NCI-H2029 (cell line): ENCODE data around the gene MCM7.

ENCODE experiments used
- DNase-seq: peaks from one replicate; lab custom pipeline; 2025; lab: John Stamatoyannopoulos, UW

MCM7 gene

DNA sequence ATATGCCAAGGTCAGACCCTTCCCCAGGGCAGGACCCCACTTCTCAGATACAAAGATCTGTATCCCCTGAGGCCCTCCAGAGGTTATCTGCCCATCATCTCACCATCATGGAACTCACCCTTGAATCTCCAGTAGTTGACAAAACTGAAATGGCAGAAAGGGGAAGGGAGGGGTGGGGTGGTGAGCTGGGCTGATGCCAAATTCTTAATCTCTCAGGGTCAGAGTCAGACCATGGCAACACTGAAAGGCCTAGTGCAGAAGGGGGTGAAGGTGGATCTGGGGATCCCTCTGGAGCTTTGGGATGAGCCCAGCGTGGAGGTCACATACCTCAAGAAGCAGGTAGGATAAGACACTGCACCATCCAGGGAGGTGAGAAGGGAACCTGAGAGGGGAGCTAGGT is 21.4 kb upstream of the MCM7 start:
- DNase-seq, result no peak

DNA sequence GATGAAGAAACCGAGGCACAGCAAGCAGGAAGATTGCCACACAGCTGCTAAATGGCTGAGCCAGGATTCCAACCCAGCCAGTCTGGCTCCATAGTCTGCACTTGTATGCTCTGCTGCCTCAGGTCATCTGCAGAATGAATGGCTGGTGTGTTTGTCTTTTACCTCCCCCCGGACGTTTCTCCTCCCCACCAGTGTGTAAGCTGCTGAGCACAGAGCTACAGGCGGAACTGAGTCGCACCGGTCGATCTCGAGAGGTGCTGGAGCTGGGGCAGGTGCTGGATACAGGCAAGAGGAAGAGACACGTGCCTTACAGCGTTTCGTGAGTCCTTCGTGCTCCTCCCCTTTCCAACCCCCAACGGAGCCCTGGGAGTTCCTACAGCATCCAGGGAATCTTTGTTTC is 20.9 kb upstream of the MCM7 start:
- peak; percentile 98 for DNase-seq

DNA sequence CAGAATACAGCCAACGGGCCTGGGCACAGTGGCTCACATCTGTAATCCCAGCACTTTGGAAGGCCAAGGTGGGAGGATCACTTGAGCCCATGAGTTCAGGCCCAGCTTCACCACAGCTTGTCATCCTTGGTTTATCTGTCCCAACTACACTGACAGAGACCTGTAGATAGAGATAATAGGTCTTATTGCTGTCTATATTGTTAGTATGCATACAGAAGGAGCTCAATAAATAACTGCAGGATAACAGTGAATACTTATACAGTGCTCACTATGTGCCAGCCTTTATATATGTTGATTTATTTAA is 19.5 kb upstream of the MCM7 start:
- no peak for DNase-seq

DNA sequence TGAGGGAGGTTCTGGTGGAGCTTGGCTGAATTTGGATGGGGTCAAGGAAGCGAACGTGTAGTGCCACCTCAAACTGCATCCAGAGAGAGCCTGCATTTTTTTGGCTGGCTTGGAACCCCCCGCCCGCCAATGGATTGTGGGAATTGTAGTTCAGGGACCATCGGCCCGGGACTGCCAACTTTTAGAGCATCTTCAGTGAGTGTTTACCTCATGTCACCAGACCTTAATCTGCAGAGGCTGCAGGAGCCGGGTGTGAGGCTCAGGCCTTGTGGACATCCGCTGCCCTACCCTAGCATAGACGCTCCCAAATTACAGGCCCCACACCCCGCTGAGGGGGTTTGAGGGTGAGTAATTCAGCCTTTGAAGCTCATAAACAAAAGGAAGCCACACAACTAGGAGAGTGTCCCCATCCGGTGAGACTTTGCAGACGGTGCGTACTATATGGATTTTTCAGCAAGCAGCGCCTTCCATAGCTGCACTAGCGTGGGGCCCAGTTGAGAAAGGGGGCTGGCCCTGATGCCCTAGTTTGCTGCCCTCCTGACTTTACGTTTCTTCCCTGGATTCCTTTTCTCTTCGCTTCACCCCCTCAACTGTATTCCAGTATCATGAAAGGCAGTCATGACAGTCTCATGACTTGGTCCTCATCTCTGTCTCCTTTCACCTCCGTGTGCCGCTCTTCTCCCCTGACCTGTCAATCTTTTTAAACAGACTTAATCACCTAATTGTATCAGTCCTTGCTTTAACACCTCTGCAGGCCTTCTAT is 19.0 kb upstream of the MCM7 start:
- DNase-seq, result peak; percentile 23

DNA sequence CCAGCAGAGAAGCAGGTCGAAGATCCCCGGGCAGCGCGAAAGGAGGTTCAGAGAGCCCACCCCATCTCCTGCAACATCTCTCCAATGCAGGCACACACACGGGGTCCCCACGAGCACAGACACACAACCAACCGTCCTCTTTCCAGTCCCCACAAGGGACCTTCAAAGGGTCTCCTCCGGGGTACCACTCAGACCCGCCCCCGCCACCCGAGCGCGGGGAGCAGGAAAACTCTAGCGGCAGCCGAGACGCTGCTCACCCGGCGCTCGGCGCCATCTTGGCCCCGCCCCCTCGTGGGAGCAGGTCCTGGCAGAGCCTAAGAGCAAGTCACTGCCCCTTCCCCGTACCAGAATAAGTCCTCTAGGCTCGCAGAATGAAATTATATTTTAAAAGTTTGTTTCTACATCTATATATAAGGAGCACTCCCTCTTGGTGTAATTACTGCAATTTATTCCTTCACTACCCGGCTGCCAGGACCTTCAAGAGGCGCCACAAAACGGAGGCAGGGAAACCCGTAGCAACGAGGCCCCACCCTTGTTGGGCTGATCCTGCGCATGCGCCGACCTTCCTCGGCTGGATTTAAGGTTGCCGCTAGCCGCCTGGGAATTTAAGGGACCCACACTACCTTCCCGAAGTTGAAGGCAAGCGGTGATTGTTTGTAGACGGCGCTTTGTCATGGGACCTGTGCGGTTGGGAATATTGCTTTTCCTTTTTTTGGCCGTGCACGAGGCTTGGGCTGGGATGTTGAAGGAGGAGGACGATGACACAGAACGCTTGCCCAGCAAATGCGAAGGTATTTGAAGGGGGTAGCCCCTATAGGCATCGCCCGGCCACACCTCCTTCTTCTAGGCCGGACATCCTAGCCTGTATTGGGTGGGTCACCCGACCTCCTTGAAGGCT is 18.1 kb upstream of the MCM7 start, which contains the start of the genes CNPY4 and TAF6:
CNPY4 (plus strand) TSS at position 563 of the 898 bp plus-strand sequence; CDS start at position 674, 111 bp downstream.
TAF6 (minus strand) TSS at position 287 of the 898 bp plus-strand sequence. CDS start 5,149 bp downstream, outside the sequence.
- peak; percentile 91 for DNase-seq

- no peak for DNase-seq
These were observed 17.3 kb upstream of the MCM7 start for GRCh38 chr7:100118388-100119071.

GRCh38 chr7:100115026-100115425 is 13.8 kb upstream of the MCM7 start:
- no peak for DNase-seq

- DNase-seq, result no peak
These were observed 10.7 kb upstream of the MCM7 start for GRCh38 chr7:100111914-100112313.

DNA sequence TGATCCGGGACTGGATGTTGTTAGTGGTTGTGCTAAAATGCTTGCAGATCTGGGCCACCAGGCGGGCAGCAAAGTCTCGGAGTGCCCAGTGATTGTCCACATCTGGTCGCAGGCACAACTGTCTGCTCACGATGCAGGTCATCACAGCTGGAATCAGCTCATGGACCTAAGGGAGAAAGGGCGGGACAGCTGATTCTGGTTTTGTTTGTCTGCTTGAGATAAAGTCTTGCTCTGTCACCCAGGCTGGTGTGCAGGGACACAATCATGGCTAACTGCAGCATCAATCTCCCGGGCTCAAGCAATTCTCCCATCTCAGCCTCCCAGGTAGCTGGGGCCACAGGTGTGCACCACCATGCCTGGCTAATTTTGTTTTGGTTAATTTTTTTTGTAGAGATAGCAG is 10.0 kb upstream of the MCM7 start:
- DNase-seq, result no peak

DNA sequence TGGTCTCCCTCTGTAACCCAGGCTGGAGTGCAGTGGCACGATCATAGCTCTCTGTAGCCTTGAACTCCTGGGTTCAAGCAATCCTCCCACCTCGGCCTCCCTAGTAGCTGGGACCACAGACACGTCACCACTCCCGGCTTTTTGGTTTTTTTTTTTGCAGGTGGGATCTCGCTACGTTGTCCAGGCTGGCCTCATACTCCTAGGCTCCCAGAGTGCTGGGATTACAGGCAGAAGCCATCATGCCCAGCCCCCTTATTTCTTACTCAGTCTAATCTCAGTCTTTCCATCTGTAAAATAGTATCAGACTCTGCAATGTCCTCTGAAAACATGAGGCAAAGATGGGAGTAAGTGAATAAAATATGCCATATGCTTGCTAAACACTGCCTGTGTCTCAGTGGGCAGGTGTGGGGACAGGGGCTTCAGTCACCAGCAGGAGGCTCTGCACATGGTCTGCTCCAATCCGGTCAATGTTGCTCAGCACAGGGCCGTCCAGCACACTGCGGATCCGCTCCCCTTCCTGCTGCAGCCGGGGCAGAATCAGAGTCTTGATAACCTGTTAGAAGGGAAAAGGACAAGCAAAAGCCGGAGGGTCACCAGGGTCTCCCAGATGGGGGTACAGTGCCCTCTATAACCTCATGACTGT is 8.4 kb upstream of the MCM7 start:
- DNase-seq, result no peak

DNA sequence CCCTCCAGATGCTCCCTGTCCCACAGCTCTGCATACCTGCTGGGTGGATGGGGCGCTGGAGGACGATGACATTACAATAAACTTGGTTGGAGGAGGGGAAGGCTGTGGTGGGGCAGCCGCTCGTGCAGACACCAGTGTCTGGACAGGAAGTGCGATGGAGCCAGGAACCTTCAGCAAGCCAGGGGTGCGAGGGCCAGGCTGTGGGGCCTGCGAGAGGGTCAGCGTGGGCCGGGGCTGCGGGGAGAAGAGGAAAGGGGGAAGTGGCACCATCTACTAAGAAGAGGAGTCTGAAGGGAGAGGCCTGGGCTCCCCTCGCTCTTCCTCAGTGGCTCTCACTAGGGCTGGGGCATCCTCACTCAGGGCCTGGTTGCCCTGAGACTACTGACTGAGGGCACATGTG is 6.7 kb upstream of the MCM7 start:
- no peak for DNase-seq

- DNase-seq, result no peak
These were observed 6.0 kb upstream of the MCM7 start for GRCh38 chr7:100107125-100107737.

DNA sequence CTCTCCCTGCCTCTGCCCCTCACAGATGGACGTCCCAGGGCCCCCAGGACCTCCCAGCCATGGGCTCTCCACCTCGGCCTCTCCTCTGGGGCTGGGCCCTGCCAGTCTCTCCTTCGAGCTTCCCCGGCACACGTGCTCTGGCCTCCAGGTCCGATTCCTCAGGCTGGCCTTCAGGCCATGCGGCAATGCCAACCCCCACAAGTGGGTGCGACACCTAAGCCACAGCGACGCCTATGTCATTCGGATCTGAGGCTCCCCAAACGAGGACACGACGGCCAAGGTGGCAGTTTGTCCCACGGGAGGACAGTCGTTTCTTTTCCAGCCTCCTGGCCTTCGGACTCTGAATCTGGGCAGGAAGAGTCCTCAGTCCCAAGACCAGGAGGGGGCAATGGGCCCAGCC is 5.4 kb upstream of the MCM7 start:
- DNase-seq, result no peak

DNA sequence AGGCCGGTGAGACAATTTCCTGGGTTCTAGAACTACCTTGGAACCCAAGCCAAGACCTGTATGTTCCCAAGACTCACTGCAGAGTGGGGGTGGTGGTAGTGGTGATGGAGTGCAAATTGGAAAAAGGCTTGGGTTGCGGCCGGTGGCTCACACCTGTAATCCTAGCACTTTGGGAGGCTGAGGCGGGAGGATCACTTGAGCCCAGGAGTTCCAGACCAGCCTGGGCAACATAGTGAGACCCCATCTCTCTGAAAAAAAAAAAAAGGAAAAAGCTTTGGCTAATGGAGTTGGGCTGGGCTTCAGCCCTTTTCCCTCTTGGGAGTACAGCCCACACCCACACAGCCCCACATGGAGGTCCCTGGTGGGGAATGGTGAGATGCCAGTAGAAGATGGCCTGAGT is 4.3 kb upstream of the MCM7 start:
- DNase-seq, result no peak

DNA sequence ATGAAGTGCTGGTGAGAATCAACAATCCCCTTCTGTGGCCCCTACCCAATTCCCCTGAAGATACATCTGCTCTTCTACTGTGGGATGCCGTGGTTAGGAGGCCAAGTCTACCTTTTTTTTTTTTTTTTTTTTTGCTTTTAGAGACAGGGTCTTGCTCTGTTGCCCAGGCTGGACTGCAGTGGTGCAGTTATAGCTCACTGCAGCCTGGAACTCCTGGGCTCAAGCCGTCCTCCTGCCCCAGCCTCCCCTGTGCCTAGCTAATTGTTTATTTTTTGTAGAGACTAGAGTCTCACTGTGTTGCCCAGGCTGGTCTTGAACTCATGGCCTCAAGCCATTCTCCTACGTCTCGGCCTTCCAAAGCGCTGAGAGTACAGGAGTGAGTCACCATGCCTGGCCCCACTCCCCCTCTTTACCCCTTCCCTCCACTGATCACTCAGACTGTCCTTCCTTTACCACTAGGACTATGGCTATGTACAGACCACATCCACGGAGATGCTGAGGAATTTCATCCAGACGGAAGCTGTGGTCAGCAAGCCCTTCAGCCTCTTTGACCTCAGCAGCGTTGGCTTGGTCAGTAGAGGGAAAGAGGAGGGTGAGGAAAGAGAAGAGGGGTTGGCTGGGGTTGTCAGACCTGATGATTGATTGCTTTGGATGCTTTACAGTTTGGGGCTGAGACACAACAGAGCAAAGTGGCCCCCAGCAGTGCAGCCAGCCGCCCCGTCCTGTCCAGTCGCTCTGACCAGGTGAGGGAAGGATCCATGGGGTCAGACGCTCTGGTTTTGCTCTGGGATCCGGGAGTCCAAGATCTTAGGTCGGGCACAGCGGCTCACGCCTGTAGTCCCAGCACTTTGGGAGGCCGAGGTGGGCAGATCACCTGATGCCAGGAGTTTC is 2.0 kb upstream of the MCM7 start:
- no peak for DNase-seq

GRCh38 chr7:100100420-100101015 is 679 bp downstream of the MCM7 start:
- peak; percentile 99 for DNase-seq

- no peak for DNase-seq
These were observed 1.7 kb downstream of the MCM7 start for GRCh38 chr7:100099452-100099851.

DNA sequence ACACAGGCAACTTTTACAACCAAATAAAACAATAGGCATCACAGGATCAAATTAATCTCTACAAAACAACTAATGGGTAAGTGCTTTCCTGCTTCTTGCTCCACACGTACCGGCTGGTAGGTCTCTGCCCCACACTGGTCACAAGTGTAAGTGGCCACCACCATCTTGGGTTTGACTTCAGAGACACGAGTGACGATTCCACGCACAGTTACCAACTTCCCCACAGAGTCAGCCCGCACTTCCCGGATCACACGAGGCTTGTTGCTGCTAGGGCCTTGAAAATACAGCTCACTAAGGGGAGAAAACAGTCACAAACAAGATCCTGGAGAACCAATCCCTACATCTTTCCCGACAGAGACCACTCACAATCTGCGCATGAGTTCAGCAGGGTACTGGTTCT is 2.3 kb downstream of the MCM7 start:
- DNase-seq, result no peak

GRCh38 chr7:100095704-100096103 is 5.5 kb downstream of the MCM7 start:
- DNase-seq, result no peak

GRCh38 chr7:100095289-100095688 is 5.9 kb downstream of the MCM7 start:
- no peak for DNase-seq
